HG03439 (cell line): ENCODE data around the gene AGRN.
"Not testable (repeated sequence)": the region's sequence is repeated elsewhere in the genome, so short reads cannot be mapped to it uniquely, and the experiment has no call there.

Source experiments
- ATAC-seq: cut with Tn5 transposase; IDR thresholded peaks from one replicate; pipeline ENCODE4 v1.9.1; 2021; ENCODE audit warnings: mild to moderate bottlenecking, moderate library complexity; ENCODE audit not compliant: unreplicated experiment

The AGRN gene

DNA sequence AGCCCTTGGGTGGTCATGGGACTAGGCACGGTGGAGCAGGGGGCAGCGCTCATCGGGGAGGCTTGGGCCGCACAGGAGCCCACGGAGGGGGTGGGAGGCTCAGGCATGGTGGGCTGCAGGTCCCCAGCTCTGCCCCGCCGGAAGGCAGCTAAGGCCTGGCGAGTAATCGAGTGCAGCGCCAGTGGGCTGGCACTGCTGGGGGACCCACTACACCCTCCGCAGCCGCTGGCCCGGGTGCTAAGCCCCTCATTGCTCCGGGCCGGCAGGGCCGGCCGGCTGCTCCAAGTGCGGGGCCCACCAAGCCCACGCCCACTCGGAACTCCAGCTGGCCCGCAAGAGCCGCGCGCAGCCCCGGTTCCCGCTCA lies 1.6 kb upstream of the AGRN start:
- not testable (repeated sequence) for ATAC-seq

DNA sequence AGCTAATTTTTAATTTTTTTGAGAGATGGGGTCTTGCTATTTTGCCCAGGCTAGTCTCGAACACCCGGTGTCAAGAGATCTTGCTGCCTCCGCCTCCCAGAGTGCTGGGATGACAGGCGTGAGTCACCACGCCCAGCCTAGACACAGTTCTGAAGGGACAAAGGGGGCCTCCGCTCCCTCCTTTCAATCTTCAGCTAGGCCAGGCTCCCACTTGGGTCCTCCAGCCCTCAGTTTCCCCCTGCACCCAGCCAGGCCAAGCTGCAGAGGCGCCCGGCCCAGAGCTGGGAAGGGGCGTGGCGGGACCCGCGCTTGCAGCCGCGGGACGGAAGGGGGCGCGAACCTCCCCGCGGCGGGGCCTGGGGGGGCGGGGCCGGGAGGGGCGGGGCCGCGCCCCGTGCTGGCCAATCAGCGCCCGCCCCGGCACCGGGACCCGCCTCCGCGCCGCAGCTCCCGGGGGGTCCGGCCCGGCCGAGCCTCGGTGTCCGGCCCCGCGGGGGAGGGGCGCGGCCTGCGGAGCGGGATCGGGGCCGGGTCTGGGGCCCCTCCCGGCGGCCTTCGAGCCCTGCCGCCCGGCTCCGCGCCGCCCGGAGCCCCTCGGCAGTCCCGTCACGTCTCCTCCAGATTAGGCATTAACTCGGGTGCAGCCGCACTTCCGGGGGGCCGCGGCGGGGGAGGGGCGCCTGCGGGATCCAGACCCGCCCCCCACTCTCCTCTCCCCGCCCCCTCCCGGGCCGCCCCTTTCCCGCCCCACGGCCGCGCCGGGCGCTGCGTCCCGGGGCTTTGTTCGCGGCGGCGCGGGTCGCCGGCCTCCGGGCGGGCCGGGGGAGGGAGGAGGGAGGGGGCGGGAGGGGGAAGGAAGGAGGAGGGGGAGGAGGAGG lies 559 bp upstream of the AGRN start:
- peak; percentile 65 for ATAC-seq

DNA sequence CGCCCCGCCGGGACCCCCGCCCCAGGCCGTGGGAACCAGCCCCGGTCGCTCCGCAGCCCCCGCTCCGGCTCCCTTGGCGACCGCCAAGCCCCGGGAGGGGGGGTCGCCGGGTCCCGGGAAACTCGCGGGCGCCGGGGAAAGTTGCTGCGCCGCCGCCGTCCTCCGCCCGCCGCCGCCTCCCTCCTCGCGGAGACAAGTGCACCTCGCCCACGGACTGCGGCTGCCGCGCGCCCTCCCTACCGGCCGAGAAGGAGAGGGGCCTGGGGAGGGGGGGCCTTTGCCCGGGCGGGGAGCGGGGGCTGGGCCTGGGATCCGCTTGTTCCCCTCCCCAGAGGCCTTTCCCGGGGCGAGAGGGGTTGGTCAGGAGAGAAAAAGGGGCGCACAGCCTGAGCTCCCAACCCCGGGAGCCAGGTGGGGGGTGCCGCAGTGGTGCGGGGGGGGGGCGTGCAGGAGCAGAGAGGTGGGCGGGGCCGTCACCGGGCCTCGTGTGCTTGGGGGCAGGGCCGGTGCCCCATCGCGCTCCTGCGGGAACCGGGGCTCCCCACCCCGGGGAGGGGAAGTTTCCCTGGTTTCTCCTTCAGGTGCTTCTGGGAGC lies 592 bp downstream of the AGRN start:
- ATAC-seq = peak; percentile 13

DNA sequence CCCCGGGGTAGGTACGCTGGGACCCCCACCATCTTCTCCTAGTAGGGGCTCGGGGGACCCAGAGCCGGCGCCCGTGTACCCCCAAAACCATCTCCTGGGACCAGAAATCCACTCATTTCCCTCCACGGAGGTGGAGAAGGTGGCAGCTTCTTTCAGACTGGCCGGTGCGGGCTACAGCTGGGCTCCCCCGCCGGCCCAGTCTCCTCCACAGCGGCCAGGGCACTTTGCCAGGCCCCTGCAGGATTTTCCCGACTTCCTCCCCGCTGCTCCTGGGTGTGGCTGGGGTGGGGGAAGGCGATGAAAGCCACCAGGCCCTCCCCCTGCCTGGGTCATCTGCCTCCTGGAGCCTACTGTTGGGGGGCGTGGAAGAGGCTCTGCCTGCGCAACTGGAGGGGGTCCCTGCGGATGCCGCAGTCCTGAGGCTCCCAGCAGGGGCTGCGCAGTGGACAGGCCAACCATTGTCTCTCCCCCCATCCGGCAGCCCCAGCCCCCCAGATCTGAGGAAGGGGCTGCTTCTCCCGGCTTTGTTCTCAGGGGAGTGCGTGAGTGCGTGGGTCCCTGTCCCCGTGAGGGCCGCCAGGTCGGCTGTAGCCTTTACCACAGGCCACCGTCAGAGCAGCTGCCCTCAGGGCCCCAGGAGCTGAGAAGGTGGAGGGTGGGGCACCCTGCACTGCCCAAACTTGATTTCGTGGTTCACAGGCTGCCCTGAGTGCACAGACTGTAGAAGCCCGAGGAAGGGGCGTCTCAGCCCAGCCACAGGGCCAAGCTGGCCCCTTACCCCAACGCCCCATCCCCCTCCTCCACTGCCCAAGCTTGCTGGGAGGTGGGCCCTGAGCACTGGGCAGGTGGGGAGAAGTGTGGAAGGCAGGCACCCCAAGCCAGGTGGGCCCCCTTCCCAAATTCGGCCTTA lies 1.3 kb downstream of the AGRN start:
- ATAC-seq = no peak

DNA sequence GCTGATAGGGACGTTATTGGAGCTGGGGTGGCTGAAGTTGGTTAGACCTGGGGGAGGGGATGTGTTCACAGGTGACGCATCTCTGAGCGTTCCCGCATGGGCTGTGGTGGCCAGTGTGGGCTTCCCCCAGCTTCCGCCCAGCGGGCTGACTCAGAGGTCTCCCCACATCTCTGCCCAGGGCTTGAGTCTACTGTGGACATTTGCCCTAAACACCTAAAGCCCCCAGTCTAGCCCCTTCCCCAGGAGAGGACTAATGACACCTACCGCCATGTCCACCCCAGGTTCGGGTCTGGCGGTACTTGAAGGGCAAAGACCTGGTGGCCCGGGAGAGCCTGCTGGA lies 2.0 kb downstream of the AGRN start:
- no peak for ATAC-seq

DNA sequence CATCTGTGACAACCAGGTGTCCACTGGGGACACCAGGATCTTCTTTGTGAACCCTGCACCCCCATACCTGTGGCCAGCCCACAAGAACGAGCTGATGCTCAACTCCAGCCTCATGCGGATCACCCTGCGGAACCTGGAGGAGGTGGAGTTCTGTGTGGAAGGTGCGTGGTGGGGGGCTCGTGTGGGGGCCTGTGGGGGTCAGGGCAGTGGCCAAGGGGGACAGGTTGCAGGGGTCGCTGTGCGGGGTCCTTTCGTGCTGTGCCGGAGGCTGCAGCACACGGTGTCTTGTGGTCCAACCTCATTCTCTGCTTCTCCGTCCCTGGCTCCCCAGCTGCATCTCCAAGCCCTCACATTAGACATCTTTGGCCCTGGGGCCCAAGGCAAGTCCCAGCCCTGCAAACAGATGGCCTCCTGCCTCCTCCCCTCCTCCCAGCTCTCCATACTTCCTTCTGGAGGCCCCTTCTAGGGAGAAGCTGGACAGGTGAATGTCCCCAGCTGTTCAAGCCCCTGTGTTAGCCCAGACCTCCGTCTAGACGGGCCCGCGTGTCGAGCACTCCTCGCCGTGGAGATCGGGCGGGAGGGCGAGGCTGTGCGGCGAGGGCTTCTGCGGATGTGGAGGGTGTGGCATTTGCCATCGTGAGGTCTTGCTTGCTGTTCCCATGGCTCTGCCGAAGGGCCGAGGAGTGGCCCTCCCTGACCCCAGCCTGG lies 2.5 kb downstream of the AGRN start:
- ATAC-seq = no peak

DNA sequence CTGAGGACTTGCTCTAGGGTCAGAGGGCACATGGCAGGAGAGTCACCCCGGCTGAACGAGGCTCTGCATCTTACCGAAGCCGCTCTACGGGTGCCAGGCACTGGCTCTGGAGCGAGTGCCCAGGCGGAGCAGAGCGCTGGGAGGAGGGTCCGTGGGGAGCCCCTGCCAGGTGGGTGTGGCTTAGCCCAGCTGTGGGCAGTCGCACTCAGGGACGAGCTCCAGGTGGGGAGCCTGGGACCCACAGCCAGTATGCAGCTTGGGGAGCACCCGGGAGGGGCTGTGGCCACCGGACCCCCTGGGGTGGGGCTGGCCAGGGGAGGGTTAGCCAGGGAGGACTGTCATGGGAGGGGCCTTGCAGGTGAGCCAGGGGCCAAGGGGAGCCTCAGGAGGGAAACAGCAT lies 3.8 kb downstream of the AGRN start:
- no peak for ATAC-seq

DNA sequence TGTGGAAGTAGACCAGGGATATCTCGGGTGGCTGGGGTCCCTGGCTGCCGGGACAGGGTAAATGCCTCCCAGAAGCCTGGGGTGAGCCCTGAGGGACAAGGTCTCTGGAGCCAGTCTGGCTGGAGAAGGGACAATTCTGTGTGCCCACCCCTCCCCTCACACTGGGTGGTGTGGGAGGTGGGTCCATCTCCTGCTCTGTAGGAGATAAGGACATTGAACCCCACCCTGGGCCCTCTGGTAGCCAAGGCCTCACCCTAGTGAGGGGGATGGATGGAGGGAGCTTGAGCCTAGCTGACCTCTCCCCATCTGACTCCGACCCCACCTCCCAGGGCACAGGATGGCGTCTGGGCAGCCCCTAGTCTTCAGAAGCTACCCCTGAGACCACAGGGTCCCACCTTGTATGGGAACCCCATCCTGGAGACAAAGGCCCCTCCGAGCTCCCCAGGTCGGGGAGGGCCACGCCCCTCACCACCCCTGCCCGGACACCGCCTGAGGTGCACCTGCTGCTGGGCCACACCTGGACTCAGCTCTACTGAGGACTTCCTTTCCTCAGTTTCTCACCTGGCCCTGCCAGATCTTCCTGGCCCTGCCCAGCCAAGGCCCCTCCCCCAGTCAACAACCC lies 4.3 kb downstream of the AGRN start:
- ATAC-seq = no peak

DNA sequence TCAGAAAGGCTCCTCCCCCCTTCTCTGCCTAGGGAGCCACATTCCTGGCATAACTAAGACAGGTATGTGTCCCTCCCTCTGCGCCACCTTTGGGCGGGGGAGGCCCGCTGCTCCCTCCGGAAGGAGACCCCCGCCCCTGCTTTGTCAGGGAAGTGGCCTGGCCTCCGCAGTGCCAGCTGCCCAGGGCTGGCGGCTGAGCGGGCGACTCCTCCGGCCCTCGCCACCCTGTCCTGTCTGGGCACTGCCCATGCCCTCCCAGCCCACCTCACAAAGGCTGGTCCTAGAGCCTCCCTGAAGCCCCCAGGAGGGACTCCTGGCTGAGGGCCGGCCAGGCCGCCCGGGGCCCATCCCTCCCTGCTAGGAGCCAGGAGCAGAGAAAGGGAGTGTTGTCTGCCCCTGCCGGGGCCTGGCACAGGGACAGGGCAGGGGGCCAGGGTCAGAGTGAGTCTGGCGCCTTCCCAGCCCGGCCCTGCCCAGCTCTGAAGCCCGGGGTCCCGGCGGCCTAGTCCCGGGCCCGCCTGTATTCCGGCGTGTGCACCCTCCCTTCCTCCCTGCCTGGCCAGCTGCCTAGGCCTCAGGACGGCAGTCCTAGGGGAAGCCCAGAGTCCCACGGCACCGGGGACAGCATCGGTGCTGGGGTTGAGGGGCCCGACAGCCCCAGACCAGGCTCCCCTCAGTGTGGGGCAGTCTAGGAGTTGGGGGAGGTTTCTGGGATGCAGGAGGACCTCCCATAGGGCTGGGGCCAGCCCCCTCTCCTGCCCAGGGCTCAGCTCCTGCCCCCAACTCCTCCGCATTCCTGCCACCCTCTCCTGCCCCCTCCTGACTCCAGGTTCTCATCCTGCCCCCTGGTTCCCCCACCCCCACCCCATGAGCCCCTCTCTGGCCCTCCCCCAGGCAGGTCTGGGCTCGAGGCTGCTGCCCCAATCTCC lies 5.1 kb downstream of the AGRN start:
- ATAC-seq = no peak

DNA sequence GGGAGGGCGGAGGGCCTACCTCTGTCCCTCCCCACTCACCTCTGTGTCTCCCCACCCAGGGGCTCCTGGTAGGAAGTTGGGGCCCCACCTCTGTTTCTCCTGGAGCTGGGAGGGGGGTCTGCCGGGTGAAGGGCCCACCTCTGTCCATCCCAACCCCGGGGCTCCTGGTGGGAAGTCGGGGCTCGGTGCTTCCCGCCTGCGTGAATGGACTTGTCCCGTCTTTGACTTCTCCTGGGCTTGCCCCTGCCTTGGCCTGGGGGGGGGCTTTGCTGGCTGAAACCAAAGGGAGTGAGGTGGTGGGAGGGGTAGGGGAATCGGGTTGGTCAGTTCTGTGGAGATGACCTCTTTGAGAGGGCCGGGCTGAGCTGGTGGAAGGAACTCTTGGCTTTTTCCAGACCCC lies 5.8 kb downstream of the AGRN start:
- no peak for ATAC-seq

DNA sequence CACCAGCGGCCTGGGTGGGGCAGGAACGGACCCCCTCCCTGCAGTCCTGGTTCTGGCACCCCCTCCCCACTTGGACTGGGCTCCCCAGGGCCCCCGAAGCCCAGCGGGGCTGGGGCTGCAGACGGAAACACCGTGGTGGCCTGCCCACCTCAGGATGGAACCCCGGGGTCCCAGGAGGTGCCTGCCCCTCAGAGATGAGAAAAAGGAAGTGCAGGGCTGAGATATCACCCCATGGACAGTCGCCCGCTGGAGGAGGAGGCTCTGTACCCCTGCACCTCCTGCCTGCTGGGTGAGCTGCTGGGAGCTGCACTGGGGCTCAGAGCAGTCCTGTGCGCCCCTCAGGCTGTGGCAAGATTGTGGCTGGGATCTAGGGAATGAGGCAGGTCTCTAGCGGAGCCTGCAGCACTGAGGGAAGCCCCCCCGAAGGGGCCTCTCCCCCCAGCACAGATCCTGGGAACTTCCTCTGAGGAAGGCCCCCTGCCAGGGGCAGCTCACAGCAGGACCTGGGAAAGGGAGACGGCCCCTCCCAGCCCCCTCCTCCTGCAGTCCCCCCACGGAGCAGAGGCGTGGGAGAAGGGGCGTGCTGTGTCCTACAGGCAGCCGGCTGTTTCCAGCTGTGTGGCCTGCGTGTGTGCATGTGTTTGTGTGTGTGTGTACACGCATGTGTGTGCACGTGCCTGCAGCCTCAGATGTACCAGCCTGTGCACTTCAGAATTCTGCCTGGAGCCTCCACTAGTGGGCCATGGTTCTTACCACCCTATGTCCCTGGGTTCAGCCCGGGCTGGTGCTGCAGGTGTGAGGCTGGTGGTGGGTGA lies 6.9 kb downstream of the AGRN start:
- no peak for ATAC-seq

DNA sequence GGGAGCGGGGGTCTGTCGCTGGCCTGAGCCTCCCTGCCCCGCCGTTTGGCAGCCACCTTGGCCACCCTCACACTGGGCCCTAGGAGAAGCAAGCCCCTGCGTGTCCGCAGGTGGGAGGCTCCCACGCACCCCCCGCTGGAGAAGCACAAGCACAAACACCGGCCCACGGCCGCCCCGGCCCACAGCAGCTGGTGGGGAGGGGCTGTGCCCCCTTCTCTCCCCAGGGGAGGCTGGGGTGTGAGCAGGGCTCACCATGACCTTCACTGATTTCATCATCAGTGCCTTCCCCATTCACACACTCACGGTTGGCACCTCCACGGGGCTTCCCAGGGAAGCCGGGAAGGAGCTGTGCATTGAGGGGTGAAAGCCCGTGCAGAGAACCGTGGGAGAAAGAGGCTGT lies 7.9 kb downstream of the AGRN start:
- ATAC-seq = no peak

DNA sequence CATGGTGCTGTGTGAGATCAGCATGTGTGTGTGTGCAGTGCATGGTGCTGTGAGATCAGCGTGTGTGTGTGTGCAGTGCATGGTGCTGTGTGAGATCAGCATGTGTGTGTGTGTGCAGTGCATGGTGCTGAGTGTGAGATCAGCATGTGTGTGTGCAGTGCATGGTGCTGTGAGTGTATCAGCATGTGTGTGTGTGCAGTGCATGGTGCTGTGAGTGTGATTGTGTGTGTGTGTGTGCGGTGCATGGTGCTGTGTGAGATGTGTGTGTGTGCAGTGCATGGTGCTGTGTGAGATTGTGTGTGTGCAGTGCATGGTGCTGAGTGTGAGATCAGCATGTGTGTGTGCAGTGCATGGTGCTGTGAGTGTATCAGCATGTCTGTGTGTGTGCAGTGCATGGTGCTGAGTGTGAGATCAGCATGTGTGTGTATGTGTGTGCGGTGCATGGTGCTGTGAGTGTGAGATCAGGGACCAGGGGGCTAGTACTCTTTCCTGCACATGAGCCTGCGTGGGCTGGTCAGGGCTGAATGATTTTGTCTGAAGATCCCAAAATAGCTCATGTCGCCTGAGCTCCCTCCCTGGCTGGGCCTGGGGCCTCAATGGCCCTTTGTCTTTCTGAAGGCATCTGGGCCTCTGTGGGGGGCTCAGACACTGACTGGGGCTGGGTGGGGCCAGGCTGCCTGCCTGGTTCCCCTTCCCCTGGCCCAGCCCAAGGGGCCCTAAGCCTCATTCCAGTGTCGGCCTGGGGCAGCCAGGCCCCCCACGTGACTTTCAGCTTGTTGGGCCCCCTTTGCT lies 11.1 kb downstream of the AGRN start:
- not testable (repeated sequence) for ATAC-seq

DNA sequence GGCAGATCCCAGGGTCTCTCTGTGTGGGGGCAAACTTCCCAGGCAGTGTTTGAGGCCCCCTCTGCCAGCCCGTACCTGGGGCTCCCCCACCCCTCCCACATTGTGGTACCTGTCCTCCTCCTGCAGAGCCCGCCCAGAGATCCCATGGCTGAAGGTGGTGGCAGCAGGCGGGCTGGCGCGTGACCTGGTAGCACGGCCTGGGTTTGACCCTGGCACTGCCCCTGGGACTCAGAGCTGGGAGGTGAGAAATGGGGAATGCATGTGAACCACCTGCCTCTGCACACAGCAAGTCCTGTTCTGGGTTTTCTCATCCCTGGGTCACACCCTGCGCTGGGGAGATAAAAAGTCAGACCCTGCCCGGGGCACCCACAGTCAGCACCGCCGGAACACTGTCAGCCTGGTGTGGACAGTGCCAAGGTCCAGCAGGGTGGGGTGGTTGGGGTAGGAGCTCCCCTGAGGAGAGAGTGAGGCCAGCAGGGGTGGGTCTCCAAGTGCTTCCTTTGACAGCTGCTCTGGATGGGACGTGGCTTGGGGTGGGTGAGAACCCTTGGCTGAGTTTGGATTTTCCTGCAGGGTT lies 11.8 kb downstream of the AGRN start:
- ATAC-seq = no peak

DNA sequence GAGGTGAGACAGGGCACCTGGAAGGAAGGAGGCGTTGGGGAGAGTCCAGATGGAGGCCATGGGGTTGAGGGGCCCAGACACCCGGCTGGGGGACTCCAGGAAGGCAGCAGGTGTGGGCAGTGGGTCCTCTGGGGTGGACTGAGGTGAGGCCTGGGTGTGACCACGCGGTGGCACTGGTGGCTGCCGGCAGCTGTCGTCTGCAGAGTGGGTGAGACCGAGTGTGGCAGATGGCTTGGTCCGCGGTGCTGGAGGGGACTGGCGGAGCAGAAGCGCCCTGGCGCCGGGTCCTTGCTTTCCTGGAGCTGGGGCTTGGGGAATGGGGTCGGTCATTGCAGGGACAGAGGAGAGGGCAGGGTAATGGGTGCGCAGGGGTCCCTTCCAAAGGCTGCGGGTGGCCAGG lies 12.5 kb downstream of the AGRN start:
- ATAC-seq = no peak

DNA sequence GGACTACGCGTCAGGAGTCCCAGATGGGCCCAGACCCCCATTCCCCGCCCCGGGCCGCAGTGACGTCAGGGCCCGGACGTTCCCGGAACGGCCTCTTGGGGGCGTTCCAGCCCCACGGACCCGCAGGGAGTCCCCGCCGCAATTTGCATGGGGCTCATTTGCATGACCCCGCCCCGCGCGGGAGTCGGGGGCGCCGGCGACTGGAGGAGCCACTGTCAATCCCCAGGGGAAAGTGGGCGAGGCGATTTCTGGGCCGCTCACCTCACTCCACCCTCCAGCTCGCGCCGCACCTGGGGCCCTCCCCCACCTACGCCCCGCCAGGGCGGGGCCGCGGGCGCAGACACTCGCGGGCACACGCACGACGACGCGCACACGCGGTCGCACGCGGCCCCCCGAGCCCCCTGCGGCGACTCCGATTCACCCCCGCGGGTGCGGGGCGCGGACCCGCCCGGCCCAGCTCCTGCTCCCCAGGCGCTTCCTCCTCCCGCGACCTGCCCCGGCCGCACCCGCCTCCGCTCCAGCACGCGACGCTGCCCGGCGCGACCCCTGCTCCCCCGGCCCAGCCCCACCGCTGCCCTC lies 13.2 kb downstream of the AGRN start:
- peak; percentile 77 for ATAC-seq

DNA sequence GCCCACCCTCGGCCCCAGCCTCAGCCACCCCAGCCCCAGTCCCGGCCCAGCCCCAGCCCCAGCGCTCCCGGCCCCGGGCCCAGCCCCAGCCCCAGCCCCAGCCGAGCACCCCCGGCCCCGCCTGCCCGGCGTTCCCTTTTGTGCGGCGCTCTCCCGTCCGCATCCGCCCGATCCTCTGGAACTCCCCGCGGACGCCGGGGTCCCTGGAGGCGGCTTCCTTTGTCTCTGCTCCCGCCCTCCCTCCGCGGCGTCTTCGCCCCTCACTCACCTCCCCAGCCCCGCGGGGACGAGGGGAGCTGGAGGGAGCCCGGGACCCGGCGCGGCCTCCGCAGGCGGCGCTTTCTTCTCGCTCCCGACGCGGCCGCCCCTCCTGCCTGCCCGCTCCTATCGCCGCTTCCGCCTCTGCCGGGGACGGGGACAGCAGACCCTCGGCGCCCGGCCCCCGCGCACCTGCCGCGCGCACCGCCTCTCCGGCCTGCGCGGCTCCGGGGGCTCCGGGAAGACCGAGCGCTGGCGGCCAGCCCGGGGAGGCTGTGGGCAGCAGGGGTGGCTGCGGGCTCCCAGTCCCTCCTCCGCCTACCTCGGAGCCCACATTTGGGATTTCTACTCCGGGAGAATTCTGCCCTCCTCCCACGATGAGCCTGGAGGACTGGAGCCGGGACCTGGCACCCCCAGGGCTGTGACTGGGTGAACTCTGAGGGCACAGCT lies 14.0 kb downstream of the AGRN start:
- no peak for ATAC-seq
